Measurements from ENCODE around the gene CYBA. TPM values are rescaled to one million over a fixed set of nuclear protein-coding genes. Genes with fewer than 3 reads are reported as not detected.
"Not testable (repeated sequence)": the region's sequence is repeated elsewhere in the genome, so short reads cannot be mapped to it uniquely, and the experiment has no call there.

The CYBA gene
- total RNA-seq, 1 donor from 2014 or later = 77.4 TPM

- DNase-seq = no peak
These were observed 39.7 kb downstream of the CYBA start for GRCh38 chr16:88610909-88611812.

- DNase-seq = no peak
These were observed 40.8 kb downstream of the CYBA start for GRCh38 chr16:88610080-88610479.

GRCh38 chr16:88609426-88609825, 41.4 kb downstream of the CYBA start:
- not testable (repeated sequence) for DNase-seq

- DNase-seq = no peak
These were observed 42.8 kb downstream of the CYBA start for GRCh38 chr16:88608076-88608475.

- DNase-seq = no peak
These were observed 44.6 kb downstream of the CYBA start for GRCh38 chr16:88606148-88606757.

GRCh38 chr16:88605186-88606147, 45.4 kb downstream of the CYBA start:
- DNase-seq = no peak

GRCh38 chr16:88602091-88602490, 48.8 kb downstream of the CYBA start:
- no peak for DNase-seq

GRCh38 chr16:88601313-88602036, 49.4 kb downstream of the CYBA start:
- no peak for DNase-seq

- DNase-seq = no peak
These were observed 50.3 kb downstream of the CYBA start for GRCh38 chr16:88600539-88600896.

GRCh38 chr16:88599825-88600538, 50.9 kb downstream of the CYBA start:
- DNase-seq = no peak

- DNase-seq = no peak
These were observed 51.6 kb downstream of the CYBA start for GRCh38 chr16:88599092-88599733.

- DNase-seq = no peak
These were observed 52.9 kb downstream of the CYBA start for GRCh38 chr16:88597856-88598491.

GRCh38 chr16:88596483-88596882, 54.4 kb downstream of the CYBA start:
- no peak for DNase-seq

GRCh38 chr16:88595921-88596320, 54.9 kb downstream of the CYBA start:
- DNase-seq = no peak

- no peak for DNase-seq
These were observed 55.8 kb downstream of the CYBA start for GRCh38 chr16:88595101-88595500.

- no peak for DNase-seq
These were observed 56.9 kb downstream of the CYBA start for GRCh38 chr16:88593910-88594309.

- no peak for DNase-seq
These were observed 57.4 kb downstream of the CYBA start for GRCh38 chr16:88593489-88593888.

Data from skin of body (tissue), 2 donors.